DOHH2 (cell line): Measurements from ENCODE around the gene CCL19.
"Not testable (repeated sequence)": the region's sequence is repeated elsewhere in the genome, so short reads cannot be mapped to it uniquely, and the experiment has no call there.

Source experiments
- H3F3A ChIP-seq: fragments of 200-600 bp; sonication (generic), shearing (Covaris generic); 2 replicates; pipeline ENCODE4 v1.6.0; 2016; ENCODE audit warnings: antibody characterized with exemption, mild to moderate bottlenecking; ENCODE audit not compliant: control insufficient read depth, insufficient read depth
- H3K27ac ChIP-seq: fragments of 200-600 bp; sonication (generic); 2 replicates; pipeline ENCODE4 v1.5.1; 2014; ENCODE audit warnings: low read depth, mild to moderate bottlenecking, low read length, moderate library complexity
- H3K27me3 ChIP-seq: fragments of 200-600 bp; sonication (generic); 2 replicates; pipeline ENCODE4 v1.6.1; 2014; ENCODE audit warnings: mild to moderate bottlenecking, low read length, mixed read lengths; ENCODE audit not compliant: control insufficient read depth
- H3K36me3 ChIP-seq: fragments of 200-600 bp; sonication (generic); 2 replicates; pipeline ENCODE4 v1.6.1; 2014; ENCODE audit warnings: mild to moderate bottlenecking, low read length, moderate library complexity, mixed read lengths; ENCODE audit not compliant: control insufficient read depth
- H3K4me1 ChIP-seq: fragments of 200-600 bp; sonication (generic); 2 replicates; pipeline ENCODE4 v1.6.1; 2014; ENCODE audit warnings: mild to moderate bottlenecking, low read length, mixed read lengths; ENCODE audit not compliant: control insufficient read depth
- H3K4me2 ChIP-seq: fragments of 200-600 bp; sonication (generic); 2 replicates; pipeline ENCODE4 v1.6.0; 2014; ENCODE audit warnings: mild to moderate bottlenecking, low read length, moderate library complexity
- H3K4me3 ChIP-seq: fragments of 200-600 bp; sonication (generic); 2 replicates; pipeline ENCODE4 v1.5.1; 2014; ENCODE audit warnings: mild to moderate bottlenecking, low read length, mixed read lengths
- H3K79me2 ChIP-seq: fragments of 200-600 bp; sonication (generic); 2 replicates; pipeline ENCODE4 v1.6.1; 2014; ENCODE audit warnings: mild to moderate bottlenecking, low read length, mixed read lengths; ENCODE audit not compliant: control insufficient read depth
- H3K9me2 ChIP-seq: fragments of 200-600 bp; sonication (generic); replicated peaks from 2 replicates; pipeline ENCODE4 v1.6.1; 2014; ENCODE audit warnings: mild to moderate bottlenecking, low read length, mixed read lengths; ENCODE audit not compliant: control insufficient read depth
- H3K9me3 ChIP-seq: fragments of 200-600 bp; sonication (generic); 2 replicates; pipeline ENCODE4 v1.6.1; 2014; ENCODE audit warnings: antibody characterized with exemption, low read length, mixed read lengths; ENCODE audit not compliant: control insufficient read depth, insufficient read depth
- H4K20me1 ChIP-seq: fragments of 200-600 bp; sonication (generic); 2 replicates; pipeline ENCODE4 v1.6.0; 2014; ENCODE audit warnings: low read depth, mild to moderate bottlenecking, antibody characterized with exemption, low read length, moderate library complexity; ENCODE audit not compliant: control insufficient read depth, insufficient read depth
- CTCF ChIP-seq: fragments of 200-600 bp; sonication (generic); IDR thresholded peaks from one replicate; pipeline ENCODE4 v1.5.1; 2014; ENCODE audit warnings: antibody characterized with exemption, mild to moderate bottlenecking, low read depth, low read length; ENCODE audit not compliant: poor library complexity, severe bottlenecking
- EZH2phosphoT487 ChIP-seq: fragments of 200-600 bp; sonication (generic); IDR thresholded peaks from 2 replicates; pipeline ENCODE4 v1.6.1; 2017; ENCODE audit warnings: borderline replicate concordance, mild to moderate bottlenecking, antibody characterized with exemption, low read length, moderate library complexity, mixed read lengths

Gene CCL19

GRCh38 chr9:34732886-34733285, 41.8 kb upstream of the CCL19 start:
- Histone ChIP-seq H3K4me3 (no peak overlapping the region), H3K4me1 (no peaks in the 10 kb centered on the region), H3K4me2 (no peak overlapping the region), H3K27me3 (peaks cover 10% of the 10 kb centered on the region), H3K9me2 (no peaks in the 10 kb centered on the region), H3K36me3 (no peaks in the 10 kb centered on the region), H3K27ac (no peak overlapping the region), H4K20me1 (no peaks in the 10 kb centered on the region), H3K79me2 (no peaks in the 10 kb centered on the region), H3K9me3 (no peaks in the 10 kb centered on the region), H3F3A (no peaks in the 10 kb centered on the region)
- TF ChIP-seq EZH2phosphoT487 (no peak), CTCF (no peak)

GRCh38 chr9:34732478-34732877, 41.4 kb upstream of the CCL19 start:
- H3K9me3 ChIP-seq: no peaks in the 10 kb centered on the region
- no peaks in the 10 kb centered on the region for H3K4me1 ChIP-seq
- H3K4me2 ChIP-seq: no peak overlapping the region
- H3K79me2 ChIP-seq: no peaks in the 10 kb centered on the region
- no peak overlapping the region for H3K27ac ChIP-seq
- TF ChIP-seq CTCF (no peak), EZH2phosphoT487 (no peak)
- peaks cover 10% of the 10 kb centered on the region for H3K27me3 ChIP-seq
- H3K36me3 ChIP-seq: no peaks in the 10 kb centered on the region
- no peaks in the 10 kb centered on the region for H3K9me2 ChIP-seq
- no peaks in the 10 kb centered on the region for H4K20me1 ChIP-seq
- H3K4me3 ChIP-seq: no peak overlapping the region
- no peaks in the 10 kb centered on the region for H3F3A ChIP-seq

- Histone ChIP-seq H3K9me3 (no peaks in the 10 kb centered on the region), H3K9me2 (no peaks in the 10 kb centered on the region), H3F3A (no peaks in the 10 kb centered on the region), H3K4me1 (no peaks in the 10 kb centered on the region), H3K27me3 (no peaks in the 10 kb centered on the region), H3K79me2 (no peaks in the 10 kb centered on the region), H3K4me3 (no peak overlapping the region), H3K4me2 (no peak overlapping the region), H3K36me3 (no peaks in the 10 kb centered on the region), H4K20me1 (no peaks in the 10 kb centered on the region), H3K27ac (no peak overlapping the region)
- no peak for TF ChIP-seq EZH2phosphoT487
- no peak for TF ChIP-seq CTCF
Measured at GRCh38 chr9:34723141-34723540, 32.1 kb upstream of the CCL19 start.

- not testable (repeated sequence) for H3K4me1 ChIP-seq, H3K36me3 ChIP-seq, H3K79me2 ChIP-seq, H3K9me3 ChIP-seq, H3F3A ChIP-seq, H3K4me2 ChIP-seq, H3K9me2 ChIP-seq, H3K4me3 ChIP-seq, H3K27ac ChIP-seq, H4K20me1 ChIP-seq
- H3K27me3 ChIP-seq: peaks cover 20% of the 10 kb centered on the region
Measured at GRCh38 chr9:34719769-34720025, 28.6 kb upstream of the CCL19 start.
